PC-9 (cell line): ENCODE data around the gene TAMALIN. TPM values are rescaled to one million over a fixed set of nuclear protein-coding genes. Genes with fewer than 3 reads are reported as not detected.

Experiments
- BruUV-seq: library from RNA; stranded (reverse); fragments of 400-500 nt; replicated peaks from 2 replicates; lab custom pipeline; 2021; lab: Mats Ljungman, UMichigan
- CTCF ChIA-PET: fragments of 300-600 bp; sonication (Branson Sonifier 250); formaldehyde crosslinking; loops from one replicate; lab custom pipeline; 2022; ENCODE audit warnings: antibody characterized with exemption; lab: Charles Lee
- POLR2A ChIA-PET: fragments of 300-600 bp; sonication (Branson Sonifier 250); formaldehyde crosslinking; loops from one replicate; lab custom pipeline; 2022; ENCODE audit warnings: antibody characterized with exemption; ENCODE audit not compliant: unreplicated experiment; lab: Charles Lee
- DNase-seq, 2 experiments: peaks; one replicate each; pipeline versions ENCODE4 v3.0.0 to v3.0.0-alpha.2; 2015 to 2022; ENCODE audit warnings: mixed read lengths in 1 of 2
- H2AFZ ChIP-seq: fragments of 200-600 bp; sonication (generic); 2 replicates; pipeline ENCODE4 v1.8.1; 2017; ENCODE audit warnings: antibody characterized with exemption
- H3F3A ChIP-seq: fragments of 200-600 bp; sonication (generic); 2 replicates; pipeline ENCODE4 v1.8.1; 2017; ENCODE audit warnings: antibody characterized with exemption, mild to moderate bottlenecking, low read depth; ENCODE audit not compliant: insufficient read depth
- H3K27ac ChIP-seq: fragments of 200-600 bp; sonication (generic); 2 replicates; pipeline ENCODE4 v1.6.1; 2016; ENCODE audit warnings: mixed run types
- H3K27me3 ChIP-seq: fragments of 200-600 bp; sonication (generic); 2 replicates; pipeline ENCODE4 v1.6.1; 2016; ENCODE audit warnings: low read depth, mixed run types; ENCODE audit not compliant: insufficient read depth
- H3K36me3 ChIP-seq: fragments of 200-600 bp; sonication (generic); 2 replicates; pipeline ENCODE4 v1.6.1; 2016; ENCODE audit warnings: low read depth, mixed run types
- H3K4me1 ChIP-seq: fragments of 200-600 bp; sonication (generic); replicated peaks from 2 replicates; pipeline ENCODE4 v1.6.1; 2016; ENCODE audit warnings: mixed run types; ENCODE audit not compliant: insufficient read depth
- H3K4me2 ChIP-seq: fragments of 200-600 bp; sonication (generic); 2 replicates; pipeline ENCODE4 v1.6.1; 2017; ENCODE audit warnings: mixed run types
- H3K4me3 ChIP-seq: fragments of 200-600 bp; sonication (generic); 2 replicates; pipeline ENCODE4 v1.6.1; 2016; ENCODE audit warnings: mixed run types
- H3K79me2 ChIP-seq: fragments of 200-600 bp; sonication (generic); 2 replicates; pipeline ENCODE4 v1.6.1; 2017; ENCODE audit warnings: low read depth, mixed run types
- H3K9me2 ChIP-seq: fragments of 200-600 bp; sonication (generic); 2 replicates; pipeline ENCODE4 v1.8.1; 2017; ENCODE audit warnings: mild to moderate bottlenecking; ENCODE audit not compliant: insufficient read depth
- H3K9me3 ChIP-seq: fragments of 200-600 bp; sonication (generic); 2 replicates; pipeline ENCODE4 v1.8.1; 2016; ENCODE audit warnings: low read depth; ENCODE audit not compliant: insufficient read depth
- H4K20me1 ChIP-seq: fragments of 200-600 bp; sonication (generic); 2 replicates; pipeline ENCODE4 v1.8.1; 2017; ENCODE audit not compliant: insufficient read depth
- CTCF ChIP-seq: fragments of 200-600 bp; sonication (generic); conservative IDR thresholded peaks from 2 replicates; pipeline ENCODE4 v1.6.1; 2017; ENCODE audit warnings: mixed run types, antibody characterized with exemption, mild to moderate bottlenecking, moderate library complexity
- EZH2 ChIP-seq: fragments of 200-600 bp; sonication (generic); IDR thresholded peaks from 2 replicates; pipeline ENCODE4 v1.8.0; 2017; ENCODE audit warnings: antibody characterized with exemption, low read depth
- intact Hi-C: fragments of 100-400 bp; cut with micrococcal nuclease; formaldehyde crosslinking; loops from one replicate; pipeline ENCODE4 v1.10.0; 2022; ENCODE audit not compliant: unreplicated experiment
- total RNA-seq: library from RNA; stranded (reverse); gene quantifications from 2 replicates; pipeline ENCODE4 v1.2.3, GENCODE V29; 2021

Gene TAMALIN
- total RNA-seq, 1 experiment from 2014 or later = not detected

- ChIA-PET CTCF (interaction anchor here (0.6 to 0.8 kb wide), 3 partner anchors 14 to 495 kb away, joined by 3 read pairs; no protein-coding TSS in a partner anchor), POLR2A (no interaction called here)
- Histone ChIP-seq H3K9me3 (no peaks in the 10 kb centered on the region), H3K27me3 (no peaks in the 10 kb centered on the region), H3K4me1 (no peaks in the 10 kb centered on the region), H3K4me2 (no peak overlapping the region), H3K79me2 (no peaks in the 10 kb centered on the region), H3K36me3 (no peaks in the 10 kb centered on the region), H3F3A (0 out of 2 replicates have a peak, but pooled peaks cover 4% of the 10 kb centered on the region), H3K9me2 (no peaks in the 10 kb centered on the region), H3K27ac (no peak overlapping the region), H3K4me3 (no peak overlapping the region), H4K20me1 (no peaks in the 10 kb centered on the region), H2AFZ (no peak overlapping the region)
- no TSS peak for BruUV-seq
- TF ChIP-seq CTCF = no peak
- TF ChIP-seq EZH2 = no peak
- no peak for DNase-seq
- intact Hi-C loops = no loop called here
These were observed 2.5 kb downstream of the TAMALIN start for GRCh38 chr12:52009081-52009751.

- ChIA-PET POLR2A (no interaction called here), CTCF (interaction anchor here (0.6 to 0.7 kb wide), 2 partner anchors 13 to 494 kb away, joined by 3 read pairs; no protein-coding TSS in a partner anchor)
- no TSS peak for BruUV-seq
- no peak for TF ChIP-seq CTCF
- no peak for TF ChIP-seq EZH2
- intact Hi-C loops = no loop called here
- H3K4me1 ChIP-seq = no peaks in the 10 kb centered on the region
- no peaks in the 10 kb centered on the region for H3F3A ChIP-seq
- no peak for DNase-seq
- no peaks in the 10 kb centered on the region for H3K9me3 ChIP-seq
- H3K9me2 ChIP-seq = no peaks in the 10 kb centered on the region
- no peak overlapping the region for H3K27ac ChIP-seq
- no peaks in the 10 kb centered on the region for H3K79me2 ChIP-seq
- no peaks in the 10 kb centered on the region for H3K36me3 ChIP-seq
- H3K4me3 ChIP-seq = no peak overlapping the region
- no peak overlapping the region for H2AFZ ChIP-seq
- H3K4me2 ChIP-seq = no peak overlapping the region
- no peaks in the 10 kb centered on the region for H3K27me3 ChIP-seq
- no peaks in the 10 kb centered on the region for H4K20me1 ChIP-seq
These were observed 3.4 kb downstream of the TAMALIN start for GRCh38 chr12:52010152-52010622.

- BruUV-seq = no TSS peak
- TF ChIP-seq EZH2 (no peak), CTCF (no peak)
- no peaks in the 10 kb centered on the region for H3K4me1 ChIP-seq
- no peaks in the 10 kb centered on the region for H3K36me3 ChIP-seq
- no peak overlapping the region for H2AFZ ChIP-seq
- H3K9me2 ChIP-seq = no peaks in the 10 kb centered on the region
- intact Hi-C loops = no loop called here
- CTCF ChIA-PET = no interaction called here
- H3K79me2 ChIP-seq = no peaks in the 10 kb centered on the region
- no peaks in the 10 kb centered on the region for H3K27me3 ChIP-seq
- POLR2A ChIA-PET = no interaction called here
- H4K20me1 ChIP-seq = no peaks in the 10 kb centered on the region
- no peak for DNase-seq
- H3K4me2 ChIP-seq = no peak overlapping the region
- no peak overlapping the region for H3K4me3 ChIP-seq
- no peaks in the 10 kb centered on the region for H3K9me3 ChIP-seq
- H3F3A ChIP-seq = no peaks in the 10 kb centered on the region
- no peak overlapping the region for H3K27ac ChIP-seq
These were observed 4.2 kb downstream of the TAMALIN start for GRCh38 chr12:52010692-52011601.
